DMS114 treated with DMSO at 0.1 percent for 48 hours (cell line): ENCODE results near the gene SLC26A3.
"Not testable (repeated sequence)": the region's sequence is repeated elsewhere in the genome, so short reads cannot be mapped to it uniquely, and the experiment has no call there.

Experiments used
- DNase-seq: peaks from one replicate; lab custom pipeline; 2025; ENCODE audit not compliant: unreplicated experiment; lab: John Stamatoyannopoulos, UW

The SLC26A3 gene

GRCh38 chr7:107803009-107803610, at the start of gene SLC26A3:
TSS of gene SLC26A3 (minus strand) at chr7:107803223. CDS start at chr7:107794509, 8,714 bp downstream.
- no peak for DNase-seq

- no peak for DNase-seq
Measured at GRCh38 chr7:107850643-107851042, 47.6 kb upstream of the SLC26A3 start.

GRCh38 chr7:107850216-107850615, 47.2 kb upstream of the SLC26A3 start:
- DNase-seq = no peak

GRCh38 chr7:107848211-107848610, 45.2 kb upstream of the SLC26A3 start:
- not testable (repeated sequence) for DNase-seq

- DNase-seq = not testable (repeated sequence)
Measured at GRCh38 chr7:107847836-107848175, 44.8 kb upstream of the SLC26A3 start.

GRCh38 chr7:107847168-107847835, 44.3 kb upstream of the SLC26A3 start:
- DNase-seq = no peak

- no peak for DNase-seq
Measured at GRCh38 chr7:107846324-107846723, 43.3 kb upstream of the SLC26A3 start.

GRCh38 chr7:107843184-107843583, 40.2 kb upstream of the SLC26A3 start:
- no peak for DNase-seq

GRCh38 chr7:107842213-107842612, 39.2 kb upstream of the SLC26A3 start:
- no peak for DNase-seq

GRCh38 chr7:107838816-107839565, 36.0 kb upstream of the SLC26A3 start:
- DNase-seq = no peak

- no peak for DNase-seq
Measured at GRCh38 chr7:107838024-107838601, 35.1 kb upstream of the SLC26A3 start.

GRCh38 chr7:107837145-107837512, 34.1 kb upstream of the SLC26A3 start:
- no peak for DNase-seq

- no peak for DNase-seq
Measured at GRCh38 chr7:107836237-107837144, 33.5 kb upstream of the SLC26A3 start.

GRCh38 chr7:107834401-107834800, 31.4 kb upstream of the SLC26A3 start:
- no peak for DNase-seq

- no peak for DNase-seq
Measured at GRCh38 chr7:107833684-107834106, 30.7 kb upstream of the SLC26A3 start.

- no peak for DNase-seq
Measured at GRCh38 chr7:107830420-107830819, 27.4 kb upstream of the SLC26A3 start.

GRCh38 chr7:107828540-107828939, 25.5 kb upstream of the SLC26A3 start:
- DNase-seq = no peak

- DNase-seq = no peak
Measured at GRCh38 chr7:107827501-107827900, 24.5 kb upstream of the SLC26A3 start.

- no peak for DNase-seq
Measured at GRCh38 chr7:107826451-107826850, 23.4 kb upstream of the SLC26A3 start.

- DNase-seq = no peak
Measured at GRCh38 chr7:107824858-107825257, 21.8 kb upstream of the SLC26A3 start.

- DNase-seq = no peak
Measured at GRCh38 chr7:107818622-107819021, 15.6 kb upstream of the SLC26A3 start.
